ENCODE measurements around the gene CLPTM1. TPM values are rescaled to one million over a fixed set of nuclear protein-coding genes. Genes with fewer than 3 reads are reported as not detected.
A peak's percentile ranks its signal among the peaks of the same experiment; 100 is the strongest.

CLPTM1 gene
- total and polyA plus RNA-seq, 2 experiments from 2014 or later: 41.6 to 71.5 TPM

DNA sequence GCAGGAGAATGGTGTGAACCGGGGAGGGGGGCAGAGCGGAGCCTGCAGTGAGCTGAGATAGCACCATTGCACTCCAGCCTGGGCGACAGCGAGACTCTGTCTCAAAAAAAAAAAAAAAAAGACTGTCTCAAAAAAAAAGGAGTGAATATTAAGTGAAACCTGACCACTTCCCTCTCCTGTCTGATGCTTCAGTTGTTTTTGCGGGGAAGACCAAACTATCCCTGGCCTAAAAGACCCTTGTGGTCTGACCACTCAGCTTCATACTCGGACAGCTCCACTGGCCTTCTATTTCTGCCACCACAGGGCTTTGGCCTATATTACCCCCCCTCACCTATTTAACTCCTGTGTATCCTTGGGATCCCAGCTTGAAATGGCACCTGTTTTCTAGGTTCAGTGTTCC, 85.9 kb downstream of the CLPTM1 start:
- Histone ChIP-seq H3K4me2 (no peak overlapping the region), H3K36me3 (ENCODE audit: insufficient read depth) (peaks cover 20% of the 10 kb centered on the region; the same call in 1 of the 2 replicates), H2AFZ (no peak overlapping the region), H3K4me1 (ENCODE audit: insufficient read depth) (peaks cover 6% of the 10 kb centered on the region), H3K4me3 (no peak overlapping the region), H3F3A (replicated peaks; ENCODE audit: low read depth) (peaks cover 20% of the 10 kb centered on the region), H3K79me2 (replicated peaks; ENCODE audit: insufficient read depth) (peaks cover 62% of the 10 kb centered on the region), H3K9me2 (ENCODE audit: insufficient read depth) (no peaks in the 10 kb centered on the region), H3K27me3 (ENCODE audit: insufficient read depth) (no peaks in the 10 kb centered on the region), H3K27ac (ENCODE audit: low read depth) (no peak overlapping the region), H4K20me1 (replicated peaks; ENCODE audit: insufficient read depth) (peaks cover 36% of the 10 kb centered on the region)
- TF ChIP-seq, protein P1, sequence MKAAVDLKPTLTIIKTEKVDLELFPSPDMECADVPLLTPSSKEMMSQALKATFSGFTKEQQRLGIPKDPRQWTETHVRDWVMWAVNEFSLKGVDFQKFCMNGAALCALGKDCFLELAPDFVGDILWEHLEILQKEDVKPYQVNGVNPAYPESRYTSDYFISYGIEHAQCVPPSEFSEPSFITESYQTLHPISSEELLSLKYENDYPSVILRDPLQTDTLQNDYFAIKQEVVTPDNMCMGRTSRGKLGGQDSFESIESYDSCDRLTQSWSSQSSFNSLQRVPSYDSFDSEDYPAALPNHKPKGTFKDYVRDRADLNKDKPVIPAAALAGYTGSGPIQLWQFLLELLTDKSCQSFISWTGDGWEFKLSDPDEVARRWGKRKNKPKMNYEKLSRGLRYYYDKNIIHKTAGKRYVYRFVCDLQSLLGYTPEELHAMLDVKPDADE (IDR thresholded peaks at IDR 0.05): no peak
- TF ChIP-seq, protein P2, sequence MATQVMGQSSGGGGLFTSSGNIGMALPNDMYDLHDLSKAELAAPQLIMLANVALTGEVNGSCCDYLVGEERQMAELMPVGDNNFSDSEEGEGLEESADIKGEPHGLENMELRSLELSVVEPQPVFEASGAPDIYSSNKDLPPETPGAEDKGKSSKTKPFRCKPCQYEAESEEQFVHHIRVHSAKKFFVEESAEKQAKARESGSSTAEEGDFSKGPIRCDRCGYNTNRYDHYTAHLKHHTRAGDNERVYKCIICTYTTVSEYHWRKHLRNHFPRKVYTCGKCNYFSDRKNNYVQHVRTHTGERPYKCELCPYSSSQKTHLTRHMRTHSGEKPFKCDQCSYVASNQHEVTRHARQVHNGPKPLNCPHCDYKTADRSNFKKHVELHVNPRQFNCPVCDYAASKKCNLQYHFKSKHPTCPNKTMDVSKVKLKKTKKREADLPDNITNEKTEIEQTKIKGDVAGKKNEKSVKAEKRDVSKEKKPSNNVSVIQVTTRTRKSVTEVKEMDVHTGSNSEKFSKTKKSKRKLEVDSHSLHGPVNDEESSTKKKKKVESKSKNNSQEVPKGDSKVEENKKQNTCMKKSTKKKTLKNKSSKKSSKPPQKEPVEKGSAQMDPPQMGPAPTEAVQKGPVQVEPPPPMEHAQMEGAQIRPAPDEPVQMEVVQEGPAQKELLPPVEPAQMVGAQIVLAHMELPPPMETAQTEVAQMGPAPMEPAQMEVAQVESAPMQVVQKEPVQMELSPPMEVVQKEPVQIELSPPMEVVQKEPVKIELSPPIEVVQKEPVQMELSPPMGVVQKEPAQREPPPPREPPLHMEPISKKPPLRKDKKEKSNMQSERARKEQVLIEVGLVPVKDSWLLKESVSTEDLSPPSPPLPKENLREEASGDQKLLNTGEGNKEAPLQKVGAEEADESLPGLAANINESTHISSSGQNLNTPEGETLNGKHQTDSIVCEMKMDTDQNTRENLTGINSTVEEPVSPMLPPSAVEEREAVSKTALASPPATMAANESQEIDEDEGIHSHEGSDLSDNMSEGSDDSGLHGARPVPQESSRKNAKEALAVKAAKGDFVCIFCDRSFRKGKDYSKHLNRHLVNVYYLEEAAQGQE (IDR thresholded peaks at IDR 0.05; ENCODE audit: unreplicated experiment): no peak
- no peak for TF ChIP-seq ZNF331 (CRISPR knock-in tag; IDR thresholded peaks at IDR 0.05; ENCODE audit: low read depth)
- TF ChIP-seq, protein P3, sequence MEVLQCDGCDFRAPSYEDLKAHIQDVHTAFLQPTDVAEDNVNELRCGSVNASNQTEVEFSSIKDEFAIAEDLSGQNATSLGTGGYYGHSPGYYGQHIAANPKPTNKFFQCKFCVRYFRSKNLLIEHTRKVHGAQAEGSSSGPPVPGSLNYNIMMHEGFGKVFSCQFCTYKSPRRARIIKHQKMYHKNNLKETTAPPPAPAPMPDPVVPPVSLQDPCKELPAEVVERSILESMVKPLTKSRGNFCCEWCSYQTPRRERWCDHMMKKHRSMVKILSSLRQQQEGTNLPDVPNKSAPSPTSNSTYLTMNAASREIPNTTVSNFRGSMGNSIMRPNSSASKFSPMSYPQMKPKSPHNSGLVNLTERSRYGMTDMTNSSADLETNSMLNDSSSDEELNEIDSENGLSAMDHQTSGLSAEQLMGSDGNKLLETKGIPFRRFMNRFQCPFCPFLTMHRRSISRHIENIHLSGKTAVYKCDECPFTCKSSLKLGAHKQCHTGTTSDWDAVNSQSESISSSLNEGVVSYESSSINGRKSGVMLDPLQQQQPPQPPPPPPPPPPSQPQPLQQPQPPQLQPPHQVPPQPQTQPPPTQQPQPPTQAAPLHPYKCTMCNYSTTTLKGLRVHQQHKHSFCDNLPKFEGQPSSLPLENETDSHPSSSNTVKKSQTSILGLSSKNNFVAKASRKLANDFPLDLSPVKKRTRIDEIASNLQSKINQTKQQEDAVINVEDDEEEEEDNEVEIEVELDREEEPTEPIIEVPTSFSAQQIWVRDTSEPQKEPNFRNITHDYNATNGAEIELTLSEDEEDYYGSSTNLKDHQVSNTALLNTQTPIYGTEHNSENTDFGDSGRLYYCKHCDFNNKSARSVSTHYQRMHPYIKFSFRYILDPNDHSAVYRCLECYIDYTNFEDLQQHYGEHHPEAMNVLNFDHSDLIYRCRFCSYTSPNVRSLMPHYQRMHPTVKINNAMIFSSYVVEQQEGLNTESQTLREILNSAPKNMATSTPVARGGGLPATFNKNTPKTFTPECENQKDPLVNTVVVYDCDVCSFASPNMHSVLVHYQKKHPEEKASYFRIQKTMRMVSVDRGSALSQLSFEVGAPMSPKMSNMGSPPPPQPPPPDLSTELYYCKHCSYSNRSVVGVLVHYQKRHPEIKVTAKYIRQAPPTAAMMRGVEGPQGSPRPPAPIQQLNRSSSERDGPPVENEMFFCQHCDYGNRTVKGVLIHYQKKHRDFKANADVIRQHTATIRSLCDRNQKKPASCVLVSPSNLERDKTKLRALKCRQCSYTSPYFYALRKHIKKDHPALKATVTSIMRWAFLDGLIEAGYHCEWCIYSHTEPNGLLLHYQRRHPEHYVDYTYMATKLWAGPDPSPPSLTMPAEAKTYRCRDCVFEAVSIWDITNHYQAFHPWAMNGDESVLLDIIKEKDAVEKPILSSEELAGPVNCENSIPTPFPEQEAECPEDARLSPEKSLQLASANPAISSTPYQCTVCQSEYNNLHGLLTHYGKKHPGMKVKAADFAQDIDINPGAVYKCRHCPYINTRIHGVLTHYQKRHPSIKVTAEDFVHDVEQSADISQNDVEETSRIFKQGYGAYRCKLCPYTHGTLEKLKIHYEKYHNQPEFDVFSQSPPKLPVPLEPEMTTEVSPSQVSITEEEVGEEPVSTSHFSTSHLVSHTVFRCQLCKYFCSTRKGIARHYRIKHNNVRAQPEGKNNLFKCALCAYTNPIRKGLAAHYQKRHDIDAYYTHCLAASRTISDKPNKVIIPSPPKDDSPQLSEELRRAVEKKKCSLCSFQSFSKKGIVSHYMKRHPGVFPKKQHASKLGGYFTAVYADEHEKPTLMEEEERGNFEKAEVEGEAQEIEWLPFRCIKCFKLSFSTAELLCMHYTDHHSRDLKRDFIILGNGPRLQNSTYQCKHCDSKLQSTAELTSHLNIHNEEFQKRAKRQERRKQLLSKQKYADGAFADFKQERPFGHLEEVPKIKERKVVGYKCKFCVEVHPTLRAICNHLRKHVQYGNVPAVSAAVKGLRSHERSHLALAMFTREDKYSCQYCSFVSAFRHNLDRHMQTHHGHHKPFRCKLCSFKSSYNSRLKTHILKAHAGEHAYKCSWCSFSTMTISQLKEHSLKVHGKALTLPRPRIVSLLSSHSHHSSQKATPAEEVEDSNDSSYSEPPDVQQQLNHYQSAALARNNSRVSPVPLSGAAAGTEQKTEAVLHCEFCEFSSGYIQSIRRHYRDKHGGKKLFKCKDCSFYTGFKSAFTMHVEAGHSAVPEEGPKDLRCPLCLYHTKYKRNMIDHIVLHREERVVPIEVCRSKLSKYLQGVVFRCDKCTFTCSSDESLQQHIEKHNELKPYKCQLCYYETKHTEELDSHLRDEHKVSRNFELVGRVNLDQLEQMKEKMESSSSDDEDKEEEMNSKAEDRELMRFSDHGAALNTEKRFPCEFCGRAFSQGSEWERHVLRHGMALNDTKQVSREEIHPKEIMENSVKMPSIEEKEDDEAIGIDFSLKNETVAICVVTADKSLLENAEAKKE (CRISPR knock-in tag; IDR thresholded peaks at IDR 0.05): no peak
- no peak for TF ChIP-seq EZH2phosphoT487 (IDR thresholded peaks at IDR 0.05; ENCODE audit: unreplicated experiment)
- TF ChIP-seq NANOG (IDR thresholded peaks at IDR 0.05; ENCODE audit: borderline replicate concordance): no peak
- TF ChIP-seq POLR2AphosphoS5 (IDR thresholded peaks at IDR 0.05; ENCODE audit: low read depth): no peak
- no peak for TF ChIP-seq STAT1 (IDR thresholded peaks at IDR 0.05; ENCODE audit: unreplicated experiment)
- TF ChIP-seq, protein P4, sequence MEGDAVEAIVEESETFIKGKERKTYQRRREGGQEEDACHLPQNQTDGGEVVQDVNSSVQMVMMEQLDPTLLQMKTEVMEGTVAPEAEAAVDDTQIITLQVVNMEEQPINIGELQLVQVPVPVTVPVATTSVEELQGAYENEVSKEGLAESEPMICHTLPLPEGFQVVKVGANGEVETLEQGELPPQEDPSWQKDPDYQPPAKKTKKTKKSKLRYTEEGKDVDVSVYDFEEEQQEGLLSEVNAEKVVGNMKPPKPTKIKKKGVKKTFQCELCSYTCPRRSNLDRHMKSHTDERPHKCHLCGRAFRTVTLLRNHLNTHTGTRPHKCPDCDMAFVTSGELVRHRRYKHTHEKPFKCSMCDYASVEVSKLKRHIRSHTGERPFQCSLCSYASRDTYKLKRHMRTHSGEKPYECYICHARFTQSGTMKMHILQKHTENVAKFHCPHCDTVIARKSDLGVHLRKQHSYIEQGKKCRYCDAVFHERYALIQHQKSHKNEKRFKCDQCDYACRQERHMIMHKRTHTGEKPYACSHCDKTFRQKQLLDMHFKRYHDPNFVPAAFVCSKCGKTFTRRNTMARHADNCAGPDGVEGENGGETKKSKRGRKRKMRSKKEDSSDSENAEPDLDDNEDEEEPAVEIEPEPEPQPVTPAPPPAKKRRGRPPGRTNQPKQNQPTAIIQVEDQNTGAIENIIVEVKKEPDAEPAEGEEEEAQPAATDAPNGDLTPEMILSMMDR (conservative IDR thresholded peaks at IDR 0.05; ENCODE audit: low read depth in 2 of 2): no peak
- no peak for TF ChIP-seq CREB1 (CRISPR knock-in tag; IDR thresholded peaks at IDR 0.05; ENCODE audit: low read depth)
- TF ChIP-seq EZH2 (IDR thresholded peaks at IDR 0.05; ENCODE audit: low read depth, unreplicated experiment): no peak
- TF ChIP-seq ZNF114 (CRISPR knock-in tag; IDR thresholded peaks at IDR 0.05): no peak
- no peak for TF ChIP-seq JUNB (IDR thresholded peaks at IDR 0.05; ENCODE audit: unreplicated experiment)
- DNase-seq (ENCODE audit: low spot score): no peak
- ATAC-seq: no peak
- H3K36me3 Mint-ChIP-seq (ENCODE audit: low read depth): peaks cover 58% of the 10 kb centered on the region
- peaks cover 10% of the 10 kb centered on the region for H3K4me1 Mint-ChIP-seq
- H3K9me3 Mint-ChIP-seq: no peaks in the 10 kb centered on the region
- peaks cover 9% of the 10 kb centered on the region for H3K27me3 Mint-ChIP-seq (ENCODE audit: insufficient read depth, low read depth, poor library complexity)
- no peak overlapping the region for H3K27ac Mint-ChIP-seq
- peak overlapping the region; percentile 12; the same call in 1 of the 3 replicates for H3K4me3 Mint-ChIP-seq

Data from GM23338 (cell line).